A673 (cell line): Measurements from ENCODE around the gene NR0B2. TPM values are rescaled to one million over a fixed set of nuclear protein-coding genes. Genes with fewer than 3 reads are reported as not detected.

Experiments
- BruUV-seq: library from RNA; stranded (reverse); fragments of 400-500 nt; replicated peaks from 2 replicates; lab custom pipeline; 2021; lab: Mats Ljungman, UMichigan
- CTCF ChIA-PET: fragments of 300-600 bp; sonication (Branson Sonifier 250); formaldehyde crosslinking; loops from one replicate; lab custom pipeline; 2022; ENCODE audit warnings: antibody characterized with exemption; lab: Charles Lee
- POLR2A ChIA-PET: fragments of 300-600 bp; sonication (Branson Sonifier 250); formaldehyde crosslinking; loops from one replicate; lab custom pipeline; 2022; ENCODE audit warnings: antibody characterized with exemption; ENCODE audit not compliant: low non-redundant PET; lab: Charles Lee
- DNase-seq: peaks from one replicate; pipeline ENCODE4 v3.0.0-alpha.2; 2015; ENCODE audit warnings: low spot score
- H3K27ac ChIP-seq: fragments of 200-600 bp; sonication (generic); 2 replicates; pipeline ENCODE4 v1.5.1; 2016; ENCODE audit warnings: mixed run types, low read depth, mild to moderate bottlenecking, mixed read lengths, antibody characterized with exemption, low read length; ENCODE audit not compliant: poor library complexity, severe bottlenecking
- H3K27me3 ChIP-seq: fragments of 200-600 bp; sonication (generic); replicated peaks from 2 replicates; pipeline ENCODE4 v1.6.1; 2017; ENCODE audit warnings: mixed run types, low read depth, mild to moderate bottlenecking, mixed read lengths, antibody characterized with exemption, low read length; ENCODE audit not compliant: insufficient read depth, poor library complexity
- H3K36me3 ChIP-seq: fragments of 200-600 bp; sonication (generic); 2 replicates; pipeline ENCODE4 v1.6.1; 2016; ENCODE audit warnings: mixed run types, mild to moderate bottlenecking, mixed read lengths, antibody characterized with exemption, low read length; ENCODE audit not compliant: insufficient read depth, poor library complexity, severe bottlenecking
- H3K4me1 ChIP-seq: fragments of 200-600 bp; sonication (generic); 2 replicates; pipeline ENCODE4 v1.6.1; 2017; ENCODE audit warnings: mixed run types, mild to moderate bottlenecking, mixed read lengths, antibody characterized with exemption, low read length; ENCODE audit not compliant: insufficient read depth, poor library complexity, severe bottlenecking
- H3K4me3 ChIP-seq: fragments of 200-600 bp; sonication (generic); 2 replicates; pipeline ENCODE4 v1.5.1; 2016; ENCODE audit warnings: low read depth, mixed run types, mild to moderate bottlenecking, mixed read lengths, low read length; ENCODE audit not compliant: poor library complexity, severe bottlenecking
- H3K9me3 ChIP-seq: fragments of 200-600 bp; sonication (generic); 2 replicates; pipeline ENCODE4 v1.6.1; 2016; ENCODE audit warnings: mixed run types, low read depth, mild to moderate bottlenecking, mixed read lengths, antibody characterized with exemption, low read length; ENCODE audit not compliant: poor library complexity, severe bottlenecking
- EZH2 ChIP-seq: fragments of 200-600 bp; sonication (generic); IDR thresholded peaks from 2 replicates; pipeline ENCODE4 v1.6.1; 2017; ENCODE audit warnings: borderline replicate concordance, low read depth, mild to moderate bottlenecking, mixed read lengths, antibody characterized with exemption, low read length; ENCODE audit not compliant: poor library complexity, severe bottlenecking
- intact Hi-C: fragments of 100-400 bp; cut with micrococcal nuclease; formaldehyde crosslinking; loops from one replicate; pipeline ENCODE4 v1.10.0; 2022; ENCODE audit not compliant: unreplicated experiment
- total RNA-seq: library from RNA; stranded (reverse); gene quantifications from 2 replicates; pipeline ENCODE4 v1.2.3, GENCODE V29; 2021
- TF ChIP-seq, protein P1 (sequence below): fragments of 300-800, 200-600 bp; sonication (generic); conservative IDR thresholded peaks from 2 replicates; pipeline ENCODE4 v1.5.1; 2017; ENCODE audit warnings: low read depth, mild to moderate bottlenecking, antibody characterized with exemption, low read length, moderate library complexity, mixed read lengths

NR0B2 gene
- total RNA-seq, 1 experiment from 2014 or later, result not detected

DNA sequence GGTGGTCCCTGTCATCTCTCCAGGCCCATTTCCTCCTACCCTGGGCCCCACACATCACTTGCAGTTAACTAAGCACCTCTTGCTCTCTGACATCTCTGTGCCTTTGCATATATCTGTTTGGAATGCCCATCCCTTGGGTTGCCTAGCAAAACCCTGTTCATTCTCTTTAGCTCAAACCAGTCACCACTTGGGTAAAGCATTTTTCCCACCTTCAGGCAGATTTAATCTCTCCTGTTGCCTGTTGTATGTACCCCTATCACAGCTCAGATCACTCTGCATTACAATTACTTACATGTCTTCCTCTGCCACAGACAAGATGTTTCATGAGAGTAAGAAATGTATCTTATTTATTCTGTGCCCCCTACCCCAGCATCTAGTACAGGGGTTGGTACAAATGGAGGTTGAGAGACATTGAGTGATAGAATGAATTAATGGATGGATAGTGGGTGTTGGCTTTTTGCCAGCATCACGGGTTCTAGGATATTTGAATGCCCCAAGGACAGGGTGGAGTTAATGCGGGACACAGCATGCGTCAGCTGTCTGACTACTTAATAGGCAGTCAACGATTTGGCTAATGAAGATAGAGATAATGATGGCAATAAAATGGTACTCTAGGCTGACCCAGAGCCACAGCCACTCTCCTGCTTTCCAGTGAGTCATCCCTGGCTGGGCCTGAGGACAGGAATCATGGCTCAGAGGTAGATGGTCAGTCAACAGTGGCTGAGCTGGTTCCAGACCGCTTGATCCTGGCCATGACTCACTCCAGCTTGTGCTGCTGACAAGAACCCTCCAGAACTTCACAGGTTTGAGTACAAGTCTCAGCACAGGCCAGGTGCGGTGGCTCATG, 6.5 kb downstream of the NR0B2 start:
- no TSS peak for BruUV-seq
- intact Hi-C loops, result no loop called here
- ChIA-PET CTCF (no interaction called here), POLR2A (interaction anchor here (0.7 kb wide), 1 partner anchor 973 kb away, joined by 3 read pairs; no protein-coding TSS in a partner anchor)
- Histone ChIP-seq H3K4me3 (no peak overlapping the region), H3K36me3 (no peaks in the 10 kb centered on the region), H3K27ac (no peak overlapping the region), H3K4me1 (no peaks in the 10 kb centered on the region), H3K27me3 (no peaks in the 10 kb centered on the region), H3K9me3 (no peaks in the 10 kb centered on the region)
- DNase-seq, result no peak
- TF ChIP-seq, protein P1, sequence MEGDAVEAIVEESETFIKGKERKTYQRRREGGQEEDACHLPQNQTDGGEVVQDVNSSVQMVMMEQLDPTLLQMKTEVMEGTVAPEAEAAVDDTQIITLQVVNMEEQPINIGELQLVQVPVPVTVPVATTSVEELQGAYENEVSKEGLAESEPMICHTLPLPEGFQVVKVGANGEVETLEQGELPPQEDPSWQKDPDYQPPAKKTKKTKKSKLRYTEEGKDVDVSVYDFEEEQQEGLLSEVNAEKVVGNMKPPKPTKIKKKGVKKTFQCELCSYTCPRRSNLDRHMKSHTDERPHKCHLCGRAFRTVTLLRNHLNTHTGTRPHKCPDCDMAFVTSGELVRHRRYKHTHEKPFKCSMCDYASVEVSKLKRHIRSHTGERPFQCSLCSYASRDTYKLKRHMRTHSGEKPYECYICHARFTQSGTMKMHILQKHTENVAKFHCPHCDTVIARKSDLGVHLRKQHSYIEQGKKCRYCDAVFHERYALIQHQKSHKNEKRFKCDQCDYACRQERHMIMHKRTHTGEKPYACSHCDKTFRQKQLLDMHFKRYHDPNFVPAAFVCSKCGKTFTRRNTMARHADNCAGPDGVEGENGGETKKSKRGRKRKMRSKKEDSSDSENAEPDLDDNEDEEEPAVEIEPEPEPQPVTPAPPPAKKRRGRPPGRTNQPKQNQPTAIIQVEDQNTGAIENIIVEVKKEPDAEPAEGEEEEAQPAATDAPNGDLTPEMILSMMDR, result no peak
- no peak for TF ChIP-seq EZH2

DNA sequence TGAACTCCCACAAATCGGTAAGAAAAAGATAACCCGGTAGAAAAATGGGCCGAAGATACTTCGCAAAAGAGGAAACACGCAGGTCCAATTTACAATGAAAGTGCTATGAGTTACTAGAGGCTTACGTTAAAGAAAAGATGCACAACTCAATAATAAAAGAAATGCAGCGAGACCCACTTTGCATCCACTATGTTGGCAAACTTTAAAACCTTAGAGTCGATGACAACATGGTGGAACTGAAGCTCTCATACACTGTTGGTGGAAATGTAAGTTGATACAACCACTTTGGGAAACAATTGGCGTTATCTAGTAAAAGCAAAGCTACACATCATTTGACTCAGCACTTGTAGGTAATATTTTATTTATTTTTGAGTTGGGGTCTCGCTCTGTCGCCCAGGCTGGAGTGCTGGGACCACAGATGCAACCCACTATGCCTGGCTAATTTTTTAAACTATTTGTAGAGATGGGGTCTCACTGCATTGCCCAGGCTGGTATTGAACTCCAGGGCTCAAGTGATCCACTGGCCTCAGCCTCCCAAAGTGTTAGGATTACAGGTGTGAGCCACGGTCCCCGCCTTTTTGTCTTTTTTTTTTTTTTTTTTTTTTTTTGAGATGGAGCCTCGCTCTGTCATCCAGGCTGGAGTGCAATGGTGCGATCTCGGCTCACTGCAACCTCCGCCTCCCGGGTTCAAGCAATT, 12.8 kb downstream of the NR0B2 start:
- ChIA-PET POLR2A (interaction anchor here (0.7 to 1.1 kb wide), 2 partner anchors 11 to 636 kb away, joined by 3 to 8 read pairs; partner anchors contain the start of gene GPN2), CTCF (no interaction called here)
- intact Hi-C loops, result no loop called here
- Histone ChIP-seq H3K36me3 (peaks cover 3% of the 10 kb centered on the region), H3K4me3 (peak overlapping the region; percentile 78), H3K27me3 (no peaks in the 10 kb centered on the region), H3K9me3 (no peaks in the 10 kb centered on the region), H3K4me1 (peaks cover 7% of the 10 kb centered on the region), H3K27ac (peak overlapping the region; percentile 73)
- BruUV-seq, result TSS peak; percentile 96
- DNase-seq, result no peak
- TF ChIP-seq, protein P1, result no peak
- TF ChIP-seq EZH2, result no peak

DNA sequence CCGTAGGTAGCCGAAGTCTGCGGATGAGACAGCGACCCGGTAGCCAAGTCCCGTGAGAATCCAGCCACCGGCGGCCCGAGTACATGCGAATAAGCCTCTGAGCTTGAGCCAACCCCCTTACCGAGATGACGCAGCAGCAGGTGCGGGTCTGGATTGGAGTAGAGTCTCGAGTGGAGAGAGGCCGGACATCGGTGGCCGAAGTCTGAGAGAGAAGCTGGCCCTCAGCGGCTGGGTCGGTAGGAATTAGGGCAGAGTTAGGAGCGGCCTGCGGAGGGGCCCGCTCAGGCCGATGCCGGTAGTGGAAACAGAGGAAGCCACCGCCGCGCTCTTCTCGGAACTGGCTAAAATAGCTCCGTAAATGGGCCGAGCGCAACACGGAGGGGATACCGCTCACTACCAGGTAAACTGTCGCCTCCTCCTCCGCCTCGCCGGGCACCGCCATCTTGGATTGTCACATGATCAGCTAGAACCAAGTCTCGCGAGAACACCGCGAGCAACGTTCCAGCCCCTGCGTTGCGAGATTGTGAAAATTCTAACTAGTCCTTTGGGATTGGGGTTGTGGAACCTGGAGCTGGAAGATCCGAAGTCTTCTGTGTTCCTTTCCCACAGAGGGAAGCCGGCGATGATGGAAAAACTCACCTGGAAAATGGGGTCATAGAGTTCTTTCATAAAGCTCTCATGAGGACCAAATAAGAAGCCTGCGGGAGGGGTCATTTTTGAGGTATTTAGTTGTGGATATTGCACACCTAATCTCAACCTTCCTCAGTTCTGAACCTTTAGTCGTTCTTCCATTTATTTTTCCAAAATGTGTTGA, 13.6 kb downstream of the NR0B2 start, which contains the start of gene GPATCH3:
Gene GPATCH3 (minus strand): TSS at position 467 of the 814 bp plus-strand sequence. CDS start 25 bp downstream, at position 442.
- ChIA-PET POLR2A (interaction anchor here (0.6 to 1.1 kb wide), 2 partner anchors 10 to 32 kb away, joined by 8 to 12 read pairs; partner anchors contain the start of gene GPN2), CTCF (no interaction called here)
- Histone ChIP-seq H3K4me3 (peak within 1 kb of the TSS; percentile 78), H3K9me3 (no peaks in the 10 kb centered on the region), H3K36me3 (peaks cover 3% of the 10 kb centered on the region), H3K27ac (peak within 1 kb of the TSS; percentile 73), H3K27me3 (no peaks in the 10 kb centered on the region), H3K4me1 (peaks cover 7% of the 10 kb centered on the region)
- intact Hi-C loops, result no loop called here
- TF ChIP-seq EZH2, result no peak
- TF ChIP-seq, protein P1, result no peak
- BruUV-seq, result TSS peak; percentile 75
- peak; percentile 95 for DNase-seq
